HTR-8/SVneo (cell line): Measurements from ENCODE around the gene ACP2.
A peak's percentile ranks its signal among the peaks of the same experiment; 100 is the strongest.

ENCODE experiments used
- DNase-seq: peaks from one replicate; pipeline ENCODE4 v3.0.0; 2011; ENCODE audit warnings: low spot score, mixed read lengths; ENCODE audit not compliant: insufficient read length
- FAIRE-seq: peaks from 2 replicates; lab custom pipeline; 2011; peaks lifted over from hg19 to GRCh38; lab: Jason Lieb, UNC

The ACP2 gene

DNA sequence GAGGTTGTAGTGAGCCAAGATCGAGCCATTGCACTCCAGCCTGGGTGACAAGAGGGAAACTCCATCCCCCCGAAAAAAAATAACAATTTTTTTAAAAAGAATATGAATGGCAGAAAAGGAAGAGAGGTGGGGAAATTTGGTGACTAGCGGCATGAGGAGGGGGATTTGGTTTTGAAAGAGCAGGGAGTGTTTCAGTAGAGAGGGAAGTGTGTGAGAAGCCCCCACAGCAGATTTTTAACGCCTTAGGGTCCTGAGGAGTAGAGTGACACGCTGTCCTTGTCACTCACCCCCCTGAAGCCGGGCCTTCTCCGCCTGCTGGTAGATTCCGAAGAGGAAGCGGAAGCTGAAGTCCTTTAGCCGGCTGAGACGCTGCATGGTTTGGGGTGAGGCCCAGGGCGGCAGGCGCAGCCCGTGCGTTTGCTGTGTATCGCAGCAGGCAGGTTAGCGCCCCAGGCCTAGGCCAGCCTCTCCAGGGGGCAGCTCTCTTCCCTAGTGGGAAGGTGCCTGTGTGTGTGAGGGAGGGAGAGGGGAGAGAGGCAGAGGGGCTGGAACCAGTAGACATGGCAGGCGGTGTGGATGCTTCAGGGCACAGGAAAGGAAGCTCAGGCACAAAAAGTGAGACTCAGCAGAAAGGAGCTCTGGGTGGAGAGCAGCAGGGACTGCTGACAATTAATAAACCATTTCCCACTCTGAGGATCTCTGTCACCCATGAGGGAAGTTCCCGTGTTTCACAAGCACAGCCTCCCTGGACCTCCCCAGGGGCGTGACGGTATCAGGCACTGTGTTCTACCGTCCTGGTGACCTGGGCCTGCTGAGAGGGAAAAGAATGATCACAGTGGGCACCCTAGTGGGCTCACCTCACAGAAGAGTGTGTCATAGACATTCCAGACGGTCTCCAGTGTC lies 3.9 kb downstream of the ACP2 start:
- FAIRE-seq (no peak), DNase-seq (no peak)

DNA sequence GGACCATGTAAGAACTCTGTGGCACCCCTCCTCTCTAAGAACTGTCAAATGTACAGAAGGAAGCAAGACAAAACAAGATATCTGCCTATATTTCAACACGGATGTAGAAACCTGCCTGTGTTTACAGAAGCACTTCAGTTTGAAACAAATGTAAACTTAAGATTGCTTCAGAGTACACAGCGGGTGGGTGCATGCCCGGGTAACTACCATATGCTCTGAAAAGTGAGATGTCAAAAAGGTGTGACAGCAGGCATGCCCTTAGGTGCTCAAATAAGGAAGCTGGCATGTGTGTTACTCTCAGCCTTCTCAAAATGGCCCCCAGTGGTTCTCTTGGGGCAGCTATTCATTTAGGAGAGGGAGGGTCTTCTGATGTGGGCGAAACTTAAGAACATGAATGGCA lies 5.2 kb downstream of the ACP2 start:
- DNase-seq (no peak), FAIRE-seq (no peak)

DNA sequence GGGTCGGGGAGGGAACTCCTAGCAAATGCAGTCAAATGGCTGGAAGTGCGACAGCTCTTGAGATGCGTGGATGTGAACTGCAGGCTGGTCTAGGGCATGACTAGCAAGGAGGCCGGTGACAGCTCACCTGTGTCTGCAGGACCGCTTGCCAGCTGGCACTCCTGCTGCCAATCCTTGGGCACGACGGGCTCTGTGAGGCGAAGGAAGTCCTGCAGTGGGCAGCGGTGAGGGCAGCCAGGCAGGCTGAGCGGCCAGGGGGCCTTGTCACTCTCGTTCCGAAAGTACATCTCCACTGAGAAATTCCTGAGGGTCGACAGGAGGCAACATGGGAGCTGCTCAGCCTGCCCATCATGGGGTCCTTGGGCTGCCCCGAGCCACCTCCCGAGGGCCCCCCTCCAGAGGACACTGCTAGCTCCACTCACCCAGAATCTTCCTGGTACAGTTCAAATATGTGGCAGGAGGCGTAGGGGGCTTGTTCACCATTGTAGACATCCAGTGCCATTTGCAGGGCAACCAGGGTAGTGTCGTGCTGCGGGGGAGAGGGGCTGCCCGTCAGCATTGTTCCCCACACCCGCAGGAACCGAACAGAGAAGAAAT lies 5.9 kb downstream of the ACP2 start:
- no peak for DNase-seq
- no peak for FAIRE-seq

DNA sequence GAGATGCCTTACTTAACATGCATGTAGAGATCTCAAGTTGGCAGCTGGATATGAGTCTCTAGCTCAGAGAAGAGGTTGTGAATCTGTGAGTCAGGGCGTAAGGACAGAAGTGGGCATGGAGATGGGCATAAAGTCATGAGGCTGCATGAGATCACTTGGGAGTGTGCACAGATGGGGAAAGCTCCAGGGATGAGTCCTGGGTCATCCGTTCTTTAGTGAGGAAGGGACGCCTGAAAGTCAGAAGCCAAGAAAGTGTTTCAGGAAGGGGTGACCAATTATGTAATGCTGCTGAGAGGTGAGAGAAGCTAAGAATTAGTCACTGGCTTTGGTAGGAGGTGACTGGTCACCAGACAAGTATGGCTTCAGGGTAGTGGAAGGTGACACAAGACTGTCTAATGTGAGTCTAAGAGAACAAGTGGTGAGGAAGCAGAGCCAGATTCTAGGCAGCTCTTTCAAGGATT lies 6.7 kb downstream of the ACP2 start:
- no peak for FAIRE-seq
- DNase-seq = no peak

DNA sequence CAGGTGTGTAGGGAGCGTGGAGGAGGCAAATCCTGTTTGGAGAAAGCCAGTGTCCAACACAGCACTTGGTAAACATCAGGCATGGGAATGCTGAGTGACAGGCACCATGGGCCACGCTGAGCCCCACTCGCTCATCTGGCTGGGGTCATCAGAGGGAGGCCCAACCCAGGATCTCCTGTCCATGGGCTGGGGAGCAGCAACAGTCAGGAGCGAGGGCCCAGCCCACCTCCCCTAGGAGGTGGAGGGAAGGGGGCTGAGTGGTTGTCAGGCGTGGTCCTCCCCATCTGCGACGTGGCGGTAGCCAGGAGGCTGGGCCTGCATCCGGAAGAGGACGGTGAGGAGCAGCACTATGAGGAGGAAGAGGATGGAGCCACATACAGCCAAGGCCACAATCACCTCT lies 8.8 kb downstream of the ACP2 start:
- DNase-seq (no peak), FAIRE-seq (no peak)

GRCh38 chr11:47236482-47236881 lies 12.1 kb downstream of the ACP2 start:
- DNase-seq (no peak), FAIRE-seq (no peak)

DNA sequence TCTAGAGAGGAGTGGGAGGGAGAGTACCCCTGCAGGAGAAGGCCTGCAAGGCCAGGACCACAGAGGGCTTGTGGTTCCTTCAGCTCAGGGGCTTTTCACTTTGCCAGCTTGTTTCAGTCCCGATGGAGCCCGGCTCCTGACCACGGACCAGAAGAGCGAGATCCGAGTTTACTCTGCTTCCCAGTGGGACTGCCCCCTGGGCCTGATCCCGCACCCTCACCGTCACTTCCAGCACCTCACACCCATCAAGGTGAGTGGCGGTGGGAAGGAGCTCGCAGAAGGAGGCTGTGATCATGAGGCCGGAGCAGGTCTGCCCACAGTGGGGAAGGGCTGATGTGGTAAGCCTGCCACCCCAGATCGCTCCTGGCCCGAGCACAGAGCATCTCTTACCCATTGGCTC lies 13.5 kb downstream of the ACP2 start:
- no peak for DNase-seq
- FAIRE-seq = no peak

- FAIRE-seq (no peak), DNase-seq (no peak)
Observed at GRCh38 chr11:47234669-47235100, 13.9 kb downstream of the ACP2 start.

DNA sequence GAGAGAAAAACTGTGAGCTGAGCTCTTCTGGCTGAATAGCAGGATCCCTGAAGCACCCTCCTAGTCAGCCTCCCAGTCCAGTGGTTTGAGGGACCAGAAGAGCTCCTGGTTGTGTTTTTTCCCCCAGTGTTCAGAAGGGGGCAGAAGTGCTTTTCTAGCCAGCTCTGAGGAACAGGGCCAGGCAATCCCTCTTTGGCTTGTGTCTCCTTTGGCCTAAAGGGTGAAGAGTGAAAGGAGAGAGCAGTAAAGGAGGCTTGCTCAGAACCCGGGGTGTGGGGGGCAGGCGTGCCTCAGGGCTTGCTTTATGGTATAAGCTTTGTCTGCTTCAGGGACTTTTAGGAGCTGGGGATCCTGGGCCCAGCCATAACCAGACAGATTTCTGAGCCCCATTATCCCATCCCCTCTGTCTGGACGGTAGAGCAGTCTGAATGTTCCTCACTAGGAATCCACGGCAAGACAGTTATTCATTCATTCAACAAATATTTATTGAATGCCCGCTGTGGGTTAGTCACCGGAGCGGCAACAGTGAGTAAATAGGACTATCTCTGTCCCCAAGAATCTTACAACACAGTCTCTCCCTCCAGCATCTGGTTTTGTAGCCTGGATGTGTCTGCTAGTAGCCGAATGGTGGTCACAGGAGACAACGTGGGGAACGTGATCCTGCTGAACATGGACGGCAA lies 14.5 kb downstream of the ACP2 start:
- DNase-seq (no peak), FAIRE-seq (no peak)

DNA sequence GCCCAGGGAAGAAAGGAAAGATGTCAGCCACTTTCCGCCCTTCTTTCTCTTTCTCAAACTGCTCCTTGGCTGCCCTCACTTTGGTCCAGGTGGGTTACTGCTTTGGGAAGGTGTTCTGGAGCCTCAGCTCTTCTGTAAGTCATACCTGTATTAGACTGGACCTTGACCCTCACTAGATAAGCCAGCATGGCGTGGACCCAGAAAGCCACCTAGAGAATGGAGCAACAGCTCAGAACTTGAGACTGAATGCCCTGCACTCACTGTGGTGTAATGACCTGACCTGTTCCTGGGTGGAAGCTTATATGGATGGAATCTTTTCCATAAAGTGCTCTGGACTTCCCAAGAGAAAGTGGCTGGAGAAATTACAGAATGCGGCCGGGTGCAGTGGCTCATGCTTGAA lies 15.6 kb downstream of the ACP2 start:
- DNase-seq (no peak), FAIRE-seq (no peak)

DNA sequence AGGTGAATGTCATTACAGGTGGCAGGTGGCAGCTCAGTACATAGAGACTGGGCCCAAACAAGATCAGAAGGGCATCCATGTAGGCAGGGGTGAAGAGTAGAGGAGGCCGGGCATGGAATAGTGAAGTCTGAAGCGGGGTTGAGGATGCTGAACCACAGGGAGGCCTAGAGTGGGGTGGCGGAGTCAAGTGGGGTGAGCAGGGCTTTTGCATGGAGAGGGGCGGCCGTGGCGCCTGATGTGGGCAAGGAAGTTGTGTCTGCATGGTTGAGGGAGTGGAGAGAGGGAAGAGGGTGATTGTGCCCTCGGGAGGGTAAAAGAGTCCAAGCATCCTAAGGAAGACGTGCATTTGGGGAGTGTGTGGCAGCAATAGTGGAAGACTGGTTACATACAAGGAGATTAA lies 19.5 kb downstream of the ACP2 start:
- DNase-seq (no peak), FAIRE-seq (no peak)

- DNase-seq (no peak), FAIRE-seq (no peak)
Observed at GRCh38 chr11:47225552-47226400, 22.8 kb downstream of the ACP2 start.

DNA sequence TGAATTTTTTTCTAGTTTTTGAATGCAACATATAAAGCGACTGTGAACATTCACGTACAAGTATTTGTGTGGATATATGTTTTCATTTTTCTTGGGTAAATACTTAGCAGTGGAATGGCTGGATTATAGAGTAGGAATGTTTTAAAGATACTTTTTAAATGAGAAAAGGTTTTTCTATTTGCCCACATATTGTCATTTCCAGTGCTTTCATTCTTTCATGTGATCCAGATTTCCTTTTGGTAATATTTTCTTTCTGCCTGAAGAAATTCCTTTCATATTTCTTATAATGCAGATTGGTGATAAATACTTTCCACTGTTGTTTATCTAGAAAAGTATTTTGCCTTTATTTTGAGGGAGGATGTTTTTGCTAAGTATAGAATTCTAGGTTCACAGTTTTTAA lies 25.9 kb downstream of the ACP2 start:
- no peak for DNase-seq
- no peak for FAIRE-seq

- peak; percentile 40 for DNase-seq
Observed at GRCh38 chr11:47220401-47220821, 28.2 kb downstream of the ACP2 start.

GRCh38 chr11:47216121-47216798 lies 32.4 kb downstream of the ACP2 start:
- FAIRE-seq = peak; percentile 46

More at GRCh38 chr11:47220401-47220821, 28.2 kb downstream of the ACP2 start:
- FAIRE-seq = no peak

GRCh38 chr11:47215366-47215910 lies 33.2 kb downstream of the ACP2 start:
- FAIRE-seq (no peak), DNase-seq (no peak)

More at GRCh38 chr11:47216121-47216798, 32.4 kb downstream of the ACP2 start:
- peak; percentile 69 for DNase-seq

GRCh38 chr11:47213950-47214565 lies 34.6 kb downstream of the ACP2 start:
- FAIRE-seq (no peak), DNase-seq (peak; percentile 73)

- FAIRE-seq = no peak
- no peak for DNase-seq
Observed at GRCh38 chr11:47212938-47213337, 35.7 kb downstream of the ACP2 start.

DNA sequence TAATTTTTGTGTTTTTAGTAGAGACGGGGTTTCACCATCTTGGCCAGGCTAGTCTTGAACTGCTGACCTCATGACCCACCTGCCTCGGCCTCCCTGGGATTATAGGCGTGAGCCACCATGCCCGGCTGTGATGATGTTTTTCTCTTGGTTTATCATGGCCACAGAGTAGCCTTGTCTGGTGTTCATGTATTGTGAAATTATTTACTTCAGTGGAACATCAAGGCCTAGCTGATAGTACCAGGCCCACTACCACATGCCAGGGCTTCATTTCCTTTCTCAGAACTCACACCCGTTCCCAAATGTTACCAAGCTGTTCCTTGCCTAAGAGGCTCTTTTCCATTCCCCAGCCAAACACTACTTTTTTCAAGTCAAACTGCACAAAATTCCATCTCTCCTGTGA lies 40.0 kb downstream of the ACP2 start:
- DNase-seq = no peak
- no peak for FAIRE-seq
